GM18499 (cell line): ENCODE data around the gene ZNF705A.
"Not testable (repeated sequence)": the region's sequence is repeated elsewhere in the genome, so short reads cannot be mapped to it uniquely, and the experiment has no call there.

Experiments
- ATAC-seq: cut with Tn5 transposase; IDR thresholded peaks from one replicate; pipeline ENCODE4 v1.9.1; 2021; ENCODE audit warnings: moderate number of reproducible peaks; ENCODE audit not compliant: insufficient read depth, unreplicated experiment

The ZNF705A gene

DNA sequence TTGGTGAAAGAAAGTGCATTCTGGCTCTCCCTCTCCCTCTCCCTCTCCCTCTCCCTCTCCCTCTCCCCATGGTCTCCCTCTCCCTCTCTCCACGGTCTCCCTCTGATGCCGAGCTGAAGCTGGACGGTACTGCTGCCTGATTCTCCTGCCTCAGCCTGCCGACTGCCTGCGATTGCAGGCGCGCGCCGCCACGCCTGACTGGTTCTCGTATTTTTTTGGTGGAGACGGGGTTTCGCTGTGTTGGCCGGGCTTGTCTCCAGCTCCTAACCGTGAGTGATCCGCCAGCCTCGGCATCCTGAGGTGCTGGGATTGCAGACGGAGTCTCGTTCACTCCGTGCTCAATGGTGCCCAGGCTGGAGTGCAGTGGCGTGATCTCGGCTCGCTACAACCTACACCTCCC lies 26.5 kb downstream of the ZNF705A start:
- ATAC-seq = not testable (repeated sequence)

DNA sequence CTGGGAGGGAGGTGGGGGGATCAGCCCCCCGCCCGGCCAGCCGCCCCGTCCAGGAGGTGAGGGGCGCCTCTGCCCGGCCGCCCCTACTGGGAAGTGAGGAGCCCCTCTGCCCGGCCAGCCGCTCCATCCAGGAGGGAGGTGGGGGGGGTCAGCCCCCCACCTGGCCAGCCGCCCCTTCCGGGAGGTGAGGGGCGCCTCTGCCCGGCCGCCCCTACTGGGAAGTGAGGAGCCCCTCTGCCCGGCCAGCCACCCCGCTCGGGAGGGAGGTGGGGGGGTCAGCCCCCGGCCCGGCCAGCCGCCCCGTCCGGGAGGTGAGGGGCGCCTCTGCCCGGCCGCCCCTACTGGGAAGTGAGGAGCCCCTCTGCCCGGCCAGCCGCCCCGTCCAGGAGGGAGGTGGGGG lies 27.4 kb downstream of the ZNF705A start:
- not testable (repeated sequence) for ATAC-seq

DNA sequence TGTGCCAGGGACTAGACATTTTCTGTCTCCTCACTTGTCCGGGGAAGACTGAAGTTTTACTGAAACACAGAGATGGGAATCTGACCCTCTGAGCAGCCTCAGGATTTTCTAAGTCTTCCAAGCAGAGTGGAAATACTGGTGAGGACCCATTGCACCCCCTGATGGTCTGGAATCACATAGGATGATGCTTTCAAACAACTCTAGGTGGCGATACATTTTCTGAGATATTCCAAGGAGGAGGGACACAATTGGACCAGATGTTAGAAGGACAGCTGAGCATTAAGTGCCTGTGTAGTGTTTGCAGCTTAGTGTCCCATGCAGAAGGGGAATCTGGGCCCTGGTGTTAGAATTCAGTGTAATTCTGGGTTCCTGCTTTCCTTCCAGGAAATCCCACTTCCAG lies 31.3 kb downstream of the ZNF705A start:
- ATAC-seq = not testable (repeated sequence)

DNA sequence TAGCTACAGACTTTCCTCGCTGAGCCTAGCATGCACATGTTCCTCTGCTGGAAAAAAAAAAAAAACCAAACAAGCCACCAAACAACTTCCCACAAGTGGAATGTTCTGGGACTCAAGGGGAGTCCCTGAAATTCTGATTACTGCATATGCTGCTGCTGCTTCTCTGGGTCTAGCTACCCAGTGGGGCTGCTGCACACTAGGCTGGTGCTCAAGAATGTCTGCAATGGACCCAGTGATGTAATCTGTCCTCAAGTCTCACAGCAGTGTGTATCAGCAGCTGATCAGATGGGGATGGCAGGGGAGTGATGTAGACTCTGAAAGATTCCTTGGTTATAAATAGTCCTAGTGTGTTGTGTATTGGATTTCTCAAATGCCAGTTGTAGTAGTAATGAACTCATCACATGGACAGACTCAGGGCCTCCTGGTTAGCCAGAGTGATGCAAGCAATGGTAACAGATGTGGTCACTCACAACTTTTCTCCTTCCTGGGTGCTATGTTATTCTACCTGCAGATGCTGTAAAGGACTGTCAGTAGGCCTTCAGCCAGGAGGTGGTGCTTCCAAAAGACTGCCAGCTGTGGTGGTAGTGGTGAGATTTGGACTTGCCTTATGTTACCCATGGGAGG lies 41.0 kb downstream of the ZNF705A start:
- ATAC-seq = not testable (repeated sequence)

DNA sequence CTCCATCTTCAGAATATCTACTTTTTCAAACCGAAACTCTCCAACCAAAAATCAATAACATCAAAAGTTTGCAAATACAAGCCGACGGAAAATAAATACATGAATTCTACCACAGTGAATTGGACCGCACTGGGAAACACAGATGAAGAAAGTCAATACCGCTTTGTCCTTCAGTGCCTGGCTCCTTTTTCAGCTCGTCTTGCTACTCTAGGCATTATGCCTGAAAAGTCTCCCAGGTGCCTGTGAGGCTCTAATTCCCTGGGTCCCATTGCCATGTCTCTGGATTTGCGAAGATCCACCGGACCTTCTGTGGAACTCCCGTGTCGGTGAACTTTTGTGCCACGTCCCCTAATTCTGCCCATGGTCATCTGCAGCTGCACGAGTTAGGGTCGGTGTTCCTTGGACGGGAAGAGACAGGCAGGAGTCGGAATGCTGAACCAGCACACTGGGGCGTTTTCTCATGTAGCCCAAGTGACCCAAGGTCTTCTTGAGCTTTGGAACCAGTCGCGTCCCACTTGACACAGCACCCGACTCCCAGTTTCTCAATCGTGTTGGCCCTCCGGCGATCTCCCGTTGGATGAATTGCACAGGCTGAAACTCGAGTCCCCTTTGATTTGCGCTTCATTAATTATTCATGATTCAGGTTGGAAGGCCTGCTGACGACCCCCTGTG lies 62.0 kb downstream of the ZNF705A start:
- not testable (repeated sequence) for ATAC-seq

DNA sequence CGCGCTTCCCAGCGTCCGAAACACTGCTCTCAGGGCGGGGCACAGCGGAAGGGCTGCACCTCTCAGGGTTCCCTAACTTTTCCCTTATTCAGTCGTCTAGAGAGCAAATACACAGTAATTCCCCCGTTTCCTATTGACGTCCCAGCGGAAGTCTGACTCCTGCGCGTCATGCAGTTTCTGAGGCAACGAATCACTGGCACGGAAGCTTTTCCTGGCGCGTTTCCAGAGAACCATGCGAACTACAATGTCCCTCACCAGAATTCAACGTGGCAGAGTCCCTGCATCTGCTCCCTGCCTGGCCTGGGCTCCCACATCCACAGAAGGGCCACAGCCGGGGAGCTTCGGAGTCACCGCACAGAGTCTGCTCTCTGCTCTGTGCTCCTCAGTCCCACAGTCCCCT lies 64.6 kb downstream of the ZNF705A start:
- not testable (repeated sequence) for ATAC-seq

DNA sequence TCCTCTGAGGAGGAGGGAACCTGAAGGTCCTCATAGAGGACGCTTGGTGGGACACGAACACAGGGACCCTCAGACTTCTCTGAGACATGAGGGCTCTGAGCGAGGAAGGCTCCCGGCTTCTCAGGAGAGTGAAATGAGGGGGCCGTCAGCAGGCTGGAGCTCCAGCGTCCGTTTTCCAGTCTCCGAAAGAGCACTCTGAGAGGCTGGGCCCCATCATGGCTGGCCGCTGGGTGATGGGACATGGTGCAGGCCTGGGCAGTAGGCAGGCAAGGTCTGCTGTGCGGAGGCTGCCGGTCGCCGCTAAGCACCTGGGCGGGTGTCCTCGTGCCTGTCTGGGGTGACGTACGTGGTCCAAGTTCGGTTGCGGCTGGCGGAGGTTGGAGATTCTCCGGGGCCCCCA lies 65.0 kb downstream of the ZNF705A start:
- not testable (repeated sequence) for ATAC-seq

DNA sequence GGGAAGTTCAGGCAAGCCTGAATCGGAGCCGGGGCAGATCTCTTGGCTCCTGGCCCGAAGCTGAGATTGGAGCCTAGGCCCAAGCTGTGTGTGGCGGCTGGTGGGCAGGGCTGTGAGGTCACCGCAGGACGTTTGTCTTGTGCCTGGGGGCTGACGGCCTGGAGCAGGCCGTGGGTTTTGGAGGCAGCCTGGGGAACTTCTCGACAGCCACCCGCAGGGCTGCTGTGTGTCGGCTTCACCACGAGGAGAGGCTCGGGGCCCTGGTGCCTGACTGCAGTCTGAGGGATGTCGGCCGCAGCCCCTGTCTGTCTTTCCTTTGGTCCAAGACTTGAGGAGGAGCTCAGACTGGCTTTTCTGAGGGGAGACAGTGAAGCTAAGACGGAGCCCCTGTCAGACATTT lies 65.5 kb downstream of the ZNF705A start:
- ATAC-seq = not testable (repeated sequence)

DNA sequence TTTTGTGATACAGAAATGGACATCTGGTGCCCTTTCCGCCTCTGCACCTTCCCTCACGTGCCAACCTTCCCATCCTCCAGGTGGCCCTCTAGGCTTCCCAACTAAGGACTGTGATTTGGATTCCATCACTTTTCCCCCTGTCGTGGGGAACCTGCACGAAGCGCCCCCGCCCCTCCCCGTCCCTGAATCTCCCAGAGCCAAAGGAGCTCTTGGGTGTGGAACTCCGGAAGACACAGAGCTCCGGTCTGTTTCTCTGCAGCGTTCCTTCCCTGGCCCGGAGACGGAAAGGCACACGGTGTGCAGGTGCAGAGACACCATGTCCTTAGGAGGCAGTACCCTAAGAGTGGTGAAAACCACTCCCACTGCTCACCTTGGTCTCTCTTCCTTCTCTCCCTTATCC lies 66.8 kb downstream of the ZNF705A start:
- ATAC-seq = not testable (repeated sequence)

DNA sequence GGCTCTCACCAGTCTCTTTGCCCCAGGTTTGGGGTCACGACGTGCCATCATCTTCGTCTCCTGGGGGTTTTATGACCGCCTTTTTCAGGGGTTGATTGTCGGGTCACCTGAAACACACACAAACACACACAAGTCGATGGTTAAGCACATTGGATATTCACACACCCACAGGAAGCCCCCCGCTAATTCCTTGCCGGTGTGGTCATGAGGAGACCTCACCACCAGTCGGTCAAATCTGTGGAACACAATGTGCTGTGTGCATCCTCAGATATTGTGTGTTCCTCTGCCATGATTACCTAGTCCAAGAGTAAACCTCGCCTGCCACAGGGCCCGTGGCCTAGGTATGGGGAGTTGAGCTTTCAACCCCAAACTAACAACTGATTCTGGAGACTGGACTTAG lies 68.0 kb downstream of the ZNF705A start:
- ATAC-seq = not testable (repeated sequence)

DNA sequence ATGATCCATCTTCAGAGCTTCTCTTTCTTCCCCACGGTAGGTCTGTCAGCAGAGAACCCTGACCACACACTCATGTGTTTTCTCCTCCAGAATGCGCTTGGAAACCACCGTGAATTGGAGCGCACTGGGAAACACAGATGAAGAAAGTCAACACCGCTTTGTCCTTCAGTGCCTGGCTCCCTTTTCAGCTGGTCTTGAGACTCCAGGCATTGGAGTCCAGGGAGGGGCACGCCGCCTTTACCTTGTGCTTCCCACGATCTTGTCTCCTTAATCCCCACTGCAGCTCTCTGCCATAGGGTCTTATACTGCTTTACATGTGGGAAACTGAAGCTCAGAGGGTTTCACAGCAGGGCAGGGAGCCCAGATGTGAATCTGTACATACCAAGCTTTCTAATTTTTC lies 69.5 kb downstream of the ZNF705A start:
- no peak for ATAC-seq

DNA sequence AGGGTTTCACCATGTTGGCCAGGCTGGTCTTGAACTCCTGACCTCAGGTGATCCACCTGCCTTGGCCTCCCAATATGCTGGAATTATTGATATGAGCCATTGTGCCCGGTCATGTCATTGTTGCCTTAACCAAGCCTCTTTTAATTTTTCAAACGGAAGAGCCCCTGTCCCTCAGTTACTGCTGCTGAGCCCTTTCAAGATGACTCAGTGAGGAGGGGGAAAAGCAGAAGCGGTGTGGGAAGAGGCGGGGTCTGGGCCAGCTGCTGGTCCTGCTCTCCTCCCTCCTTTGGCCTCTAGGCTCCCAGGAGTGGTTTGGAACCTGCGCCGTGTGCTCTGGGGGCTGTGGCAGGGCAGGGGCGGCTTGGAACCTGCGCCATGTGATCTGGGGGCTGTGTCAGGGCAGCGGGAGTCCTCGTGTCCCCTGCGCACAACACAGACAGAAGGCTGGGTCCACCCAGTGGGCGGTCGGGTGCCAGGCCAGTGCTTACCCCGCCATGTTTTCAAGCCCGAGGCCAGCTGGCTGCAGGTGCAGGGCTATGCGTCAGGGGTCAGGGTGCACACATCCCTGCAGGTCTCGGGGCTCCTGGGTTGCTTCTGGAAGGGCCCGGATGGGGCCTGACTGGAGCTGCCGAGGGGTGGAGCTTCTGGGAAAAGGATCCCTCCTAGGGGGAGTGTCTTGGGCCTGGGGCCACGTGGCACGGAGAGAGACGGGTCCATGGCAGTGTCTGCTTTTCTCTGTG lies 70.3 kb downstream of the ZNF705A start, which contains the start of gene FAM90A1:
Gene FAM90A1, minus strand, starts transcription at position 627 of the 740 bp plus-strand sequence. CDS start 2,786 bp downstream, outside the sequence.
- not testable (repeated sequence) for ATAC-seq

DNA sequence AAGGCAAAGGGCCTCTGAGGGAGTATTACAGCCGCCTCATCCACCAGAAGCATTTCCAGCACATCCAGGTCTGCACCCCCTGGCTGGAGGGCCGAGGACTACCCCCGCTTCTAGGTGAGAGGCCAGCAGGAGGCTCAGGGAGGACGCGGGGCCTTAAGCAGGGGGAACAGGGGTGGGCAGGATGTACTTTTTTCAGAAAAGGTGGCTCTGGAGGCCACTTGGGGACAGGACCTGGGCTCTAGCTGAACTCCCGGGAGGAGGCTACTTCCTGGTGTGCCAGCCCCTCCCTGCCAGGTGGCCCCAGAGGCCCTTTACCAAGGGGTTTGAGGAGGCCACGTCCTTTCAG lies 70.9 kb downstream of the ZNF705A start:
- ATAC-seq = not testable (repeated sequence)

DNA sequence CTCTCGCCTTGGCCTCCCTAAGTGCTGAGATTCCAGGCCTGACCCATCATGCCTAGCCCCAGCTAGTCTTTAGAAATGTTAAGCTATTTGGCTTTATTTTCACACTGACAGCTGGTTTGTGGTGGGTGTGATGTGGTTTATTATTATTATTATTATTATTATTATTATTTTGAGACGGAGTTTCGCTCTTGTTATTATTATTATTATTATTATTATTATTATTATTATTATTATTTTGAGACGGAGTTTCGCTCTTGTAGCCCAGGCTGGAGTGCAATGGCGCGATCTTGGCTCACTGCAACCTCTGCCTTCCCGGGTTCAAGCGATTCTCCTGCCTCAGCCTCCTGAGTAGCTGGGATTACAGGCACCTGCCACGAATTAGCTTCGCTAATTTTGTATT lies 71.8 kb downstream of the ZNF705A start:
- not testable (repeated sequence) for ATAC-seq

DNA sequence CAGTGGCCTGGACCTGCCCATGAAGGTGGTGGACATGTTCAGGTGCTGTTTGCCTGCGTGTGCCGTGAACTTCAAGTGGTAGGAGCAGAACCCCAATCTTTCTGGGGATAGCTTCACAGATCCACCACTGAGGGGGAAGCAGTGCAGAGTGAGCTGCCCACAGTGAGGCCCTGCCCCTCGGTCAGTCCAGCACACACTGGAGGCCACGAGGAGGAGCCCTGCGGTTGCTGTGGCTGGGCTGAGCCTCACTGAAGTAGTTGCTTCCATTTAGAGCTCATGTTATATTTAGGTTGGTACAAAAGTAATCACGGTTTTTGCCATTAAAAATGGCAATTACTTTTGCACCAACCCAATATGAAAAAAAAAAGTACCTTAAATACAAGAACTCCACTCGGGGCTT lies 72.7 kb downstream of the ZNF705A start:
- ATAC-seq = not testable (repeated sequence)
